GM12874 (cell line): ENCODE results near the gene MRPL22.

Experiments used
- TF ChIP-seq, protein P1 (sequence below): IDR thresholded peaks from 2 replicates; pipeline ENCODE4 v1.5.1; 2011; ENCODE audit warnings: low read depth, mild to moderate bottlenecking, control low read depth, low read length, moderate library complexity; ENCODE audit not compliant: insufficient read depth

The MRPL22 gene

DNA sequence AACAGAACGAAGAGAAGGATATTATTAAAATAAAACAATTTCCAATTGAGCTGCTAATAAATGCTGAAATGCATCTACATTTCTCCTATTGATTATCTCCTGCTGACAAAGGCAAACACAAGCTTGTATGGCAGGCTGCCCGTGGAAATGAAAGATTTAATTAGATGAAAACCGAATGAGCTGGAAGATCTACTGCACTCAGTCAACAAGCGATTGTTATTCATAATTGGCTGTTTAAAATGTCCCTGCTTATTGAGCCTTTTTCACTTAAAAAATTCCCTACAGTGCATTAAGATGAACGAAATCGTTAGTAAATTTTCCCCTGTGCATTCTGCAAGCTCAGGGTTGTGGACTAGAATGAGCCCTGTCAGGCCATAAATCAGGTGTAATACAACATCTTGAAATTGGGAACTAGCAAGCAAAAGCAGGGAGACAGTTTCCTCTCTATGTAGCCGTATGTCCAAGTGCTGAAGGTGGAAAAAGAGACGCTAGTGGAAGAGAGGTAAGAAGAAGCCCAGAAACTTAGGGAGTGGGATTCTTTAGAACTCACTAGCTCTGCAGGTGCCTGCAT lies 44.2 kb downstream of the MRPL22 start:
- TF ChIP-seq, protein P1, sequence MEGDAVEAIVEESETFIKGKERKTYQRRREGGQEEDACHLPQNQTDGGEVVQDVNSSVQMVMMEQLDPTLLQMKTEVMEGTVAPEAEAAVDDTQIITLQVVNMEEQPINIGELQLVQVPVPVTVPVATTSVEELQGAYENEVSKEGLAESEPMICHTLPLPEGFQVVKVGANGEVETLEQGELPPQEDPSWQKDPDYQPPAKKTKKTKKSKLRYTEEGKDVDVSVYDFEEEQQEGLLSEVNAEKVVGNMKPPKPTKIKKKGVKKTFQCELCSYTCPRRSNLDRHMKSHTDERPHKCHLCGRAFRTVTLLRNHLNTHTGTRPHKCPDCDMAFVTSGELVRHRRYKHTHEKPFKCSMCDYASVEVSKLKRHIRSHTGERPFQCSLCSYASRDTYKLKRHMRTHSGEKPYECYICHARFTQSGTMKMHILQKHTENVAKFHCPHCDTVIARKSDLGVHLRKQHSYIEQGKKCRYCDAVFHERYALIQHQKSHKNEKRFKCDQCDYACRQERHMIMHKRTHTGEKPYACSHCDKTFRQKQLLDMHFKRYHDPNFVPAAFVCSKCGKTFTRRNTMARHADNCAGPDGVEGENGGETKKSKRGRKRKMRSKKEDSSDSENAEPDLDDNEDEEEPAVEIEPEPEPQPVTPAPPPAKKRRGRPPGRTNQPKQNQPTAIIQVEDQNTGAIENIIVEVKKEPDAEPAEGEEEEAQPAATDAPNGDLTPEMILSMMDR: no peak

DNA sequence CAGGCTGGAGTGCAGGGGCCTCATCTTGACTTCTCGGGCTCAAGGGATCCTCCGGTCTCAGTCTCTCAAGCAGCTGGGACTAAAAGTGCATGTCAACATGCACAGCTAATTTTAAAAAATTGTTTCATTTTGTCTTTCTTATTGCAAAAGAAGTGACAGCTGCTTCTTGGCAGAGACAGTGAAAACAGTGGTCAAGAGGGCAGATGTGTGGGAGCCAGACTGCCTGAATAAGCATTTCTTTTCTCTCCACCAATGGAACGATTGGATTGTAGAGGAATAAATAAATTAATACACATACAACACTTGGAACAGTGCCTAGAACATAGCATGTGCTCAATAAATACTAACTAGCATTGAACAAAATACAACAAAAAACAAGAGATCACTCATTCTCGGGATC lies 45.3 kb downstream of the MRPL22 start:
- TF ChIP-seq, protein P1: no peak

DNA sequence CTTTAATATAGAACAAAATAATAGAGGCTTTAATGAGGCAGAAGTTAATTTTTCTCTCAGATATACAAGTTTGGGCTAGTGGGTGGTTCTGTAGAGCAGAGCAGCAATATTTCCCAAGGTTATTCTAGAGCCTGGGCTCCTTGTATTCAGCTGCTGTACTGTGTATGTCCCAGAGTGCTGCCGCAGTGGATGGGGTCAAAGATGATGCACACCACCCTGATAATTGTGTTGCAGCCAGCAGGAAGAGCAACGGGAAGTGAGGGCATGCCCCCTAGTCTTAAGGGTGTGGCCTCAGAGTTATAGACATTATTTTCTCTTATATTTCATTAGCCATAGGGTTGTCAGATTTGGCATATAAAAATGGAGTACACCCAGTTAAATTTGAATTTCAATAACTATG lies 48.8 kb downstream of the MRPL22 start:
- TF ChIP-seq, protein P1: no peak

DNA sequence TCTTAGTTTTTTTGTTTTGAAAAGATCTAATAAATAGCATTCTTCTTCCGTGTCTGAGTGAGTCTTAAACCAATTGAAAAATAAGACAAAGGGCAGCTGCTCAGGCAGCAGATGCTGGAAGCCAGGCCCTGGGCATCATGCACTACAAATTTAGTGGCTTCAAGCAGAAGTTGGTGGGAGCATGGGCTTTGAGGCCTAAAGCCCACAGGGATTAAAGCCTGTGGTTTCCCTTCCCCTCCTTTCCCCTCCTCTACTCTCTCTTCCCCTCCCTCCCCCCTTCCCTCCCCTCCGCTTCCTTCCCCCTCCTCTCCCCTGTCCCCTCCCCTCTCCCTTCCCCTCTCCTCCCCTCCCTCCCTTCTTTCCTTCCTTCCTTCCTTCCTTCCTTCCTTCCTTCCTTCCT lies 52.6 kb downstream of the MRPL22 start:
- TF ChIP-seq, protein P1: no peak

DNA sequence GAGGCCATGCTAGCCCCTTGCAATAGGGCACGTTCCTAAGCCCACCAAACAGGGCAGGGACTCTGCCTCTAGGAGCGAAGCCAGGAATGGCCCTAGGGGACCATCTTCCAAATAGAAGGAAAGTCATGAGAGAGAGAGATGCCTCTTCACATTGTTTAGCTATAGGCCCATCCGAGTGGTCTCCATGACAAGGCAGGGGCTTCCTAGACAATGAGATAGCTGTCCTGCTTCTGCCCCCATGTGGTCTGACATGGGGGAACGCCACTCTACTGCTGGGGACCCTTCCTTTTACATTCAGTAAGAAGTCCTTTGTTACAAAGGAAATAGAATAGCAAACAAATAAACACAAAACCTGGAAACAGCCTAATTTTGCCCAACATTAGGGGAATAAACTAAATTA lies 54.8 kb downstream of the MRPL22 start:
- TF ChIP-seq, protein P1: no peak

DNA sequence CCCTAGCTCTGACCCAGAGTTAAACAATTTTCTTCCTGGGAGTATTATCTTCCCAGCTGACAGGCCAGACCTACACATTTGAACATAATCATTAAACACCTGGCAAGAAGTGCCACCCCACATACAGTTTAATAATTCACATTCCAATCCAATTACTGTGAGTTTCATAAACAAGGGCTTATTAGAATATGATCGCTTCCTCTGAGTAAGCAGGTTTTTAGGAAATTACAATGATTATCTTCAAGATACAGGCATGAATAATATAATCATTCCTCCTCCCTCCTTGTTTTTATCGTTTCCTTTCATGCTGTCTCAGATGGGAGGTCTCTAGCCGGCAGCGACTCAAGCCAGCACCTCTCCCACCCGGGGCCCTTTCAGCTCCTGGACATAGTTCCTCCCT lies 56.9 kb downstream of the MRPL22 start:
- TF ChIP-seq, protein P1: no peak

DNA sequence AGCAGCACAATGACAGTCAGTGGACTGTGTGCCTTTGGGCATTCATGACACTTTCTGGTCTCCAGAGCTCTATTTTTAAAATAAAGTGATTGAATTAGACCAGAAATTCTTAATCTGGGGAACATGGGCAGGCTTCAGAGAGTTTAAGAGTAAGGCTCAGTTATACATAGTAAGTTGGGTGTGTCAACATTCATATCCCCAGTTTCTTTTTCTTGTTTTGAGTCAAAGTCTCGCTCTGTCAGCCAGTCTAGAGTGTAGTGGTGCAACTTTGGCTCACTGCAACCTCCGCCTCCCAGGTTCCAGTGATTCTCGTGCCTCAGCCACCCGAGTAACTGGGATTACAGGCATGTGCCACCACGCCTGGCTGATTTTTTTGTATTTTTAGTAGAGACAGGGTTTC lies 59.0 kb downstream of the MRPL22 start:
- TF ChIP-seq, protein P1: no peak
